Colonic mucosa (tissue), 4 donors: ENCODE results near the gene GFRA1. TPM values are rescaled to one million over a fixed set of nuclear protein-coding genes. Genes with fewer than 3 reads are reported as not detected.

Experiments used
- DNase-seq: peaks from one replicate; pipeline ENCODE4 v3.0.0-alpha.2; 2020
- H3K27ac ChIP-seq: fragments of 200-600 bp; one replicate; pipeline ENCODE4 v1.8.0; 2021
- H3K27me3 ChIP-seq: fragments of 200-600 bp; one replicate; pipeline ENCODE4 v1.8.0; 2021
- H3K36me3 ChIP-seq: fragments of 200-600 bp; one replicate; pipeline ENCODE4 v1.8.0; 2021
- H3K4me1 ChIP-seq: fragments of 200-600 bp; one replicate; pipeline ENCODE4 v1.8.0; 2021; ENCODE audit warnings: mild to moderate bottlenecking
- H3K4me3 ChIP-seq: fragments of 200-600 bp; one replicate; pipeline ENCODE4 v1.8.0; 2021
- H3K9ac ChIP-seq, 2 donors: one replicate each; pipeline ENCODE4 v1.7.0; 2013; ENCODE audit warnings: control low read depth in 2 of 2, low read depth in 2 of 2, low read length in 2 of 2
- H3K9me3 ChIP-seq: fragments of 200-600 bp; one replicate; pipeline ENCODE4 v1.8.0; 2021
- intact Hi-C: fragments of 100-400 bp; cut with DNase I; formaldehyde crosslinking; loops from one replicate; pipeline ENCODE4 v1.14.1; 2022
- total RNA-seq, 2 donors: library from RNA; stranded (reverse); fragmentation: NEBNext Ultra II Directional in 1 of 2; extraction: Animal tissue kit (Norgen Biotek cat#: 25700) in 1 of 2; gene quantifications; one replicate each; pipeline ENCODE4 v1.2.1, GENCODE V29; 2021
- TF ChIP-seq, protein P1 (sequence below): fragments of 200-600 bp; IDR thresholded peaks from one replicate; pipeline ENCODE4 v1.8.0; 2022; ENCODE audit warnings: antibody characterized with exemption, mild to moderate bottlenecking
- donor health status: healthy.
- donor health status: DM: no; HTN: no; CAD: no.
- donor health status: DM: no; HTN: no; CAD: no.

The GFRA1 gene
- total RNA-seq, 2 donors from 2014 or later, result 1.0 to 4.9 TPM

DNA sequence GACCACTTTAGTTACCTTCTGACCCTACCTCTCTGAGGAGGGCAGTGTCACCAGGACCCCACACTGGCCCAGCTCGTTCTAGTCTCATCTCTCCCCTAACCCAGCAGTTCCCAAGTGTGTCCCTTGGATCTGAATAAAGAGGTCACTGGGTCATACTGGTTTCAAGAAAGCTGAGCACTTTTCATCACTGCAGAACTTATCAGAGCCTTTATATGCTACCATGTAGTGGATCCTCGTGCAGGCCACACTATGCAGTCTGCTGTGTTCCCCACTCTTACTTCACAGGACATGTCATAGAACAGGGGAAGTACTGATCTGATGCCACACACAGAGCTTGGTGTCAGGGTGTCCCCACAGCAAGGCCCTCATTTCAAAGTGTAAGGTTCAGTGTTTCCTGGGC is 113.8 kb downstream of the GFRA1 start:
- no peaks in the 10 kb centered on the region for H3K36me3 ChIP-seq
- no peaks in the 10 kb centered on the region for H3K9me3 ChIP-seq
- no peak overlapping the region for H3K4me3 ChIP-seq
- intact Hi-C loops, result no loop called here
- TF ChIP-seq, protein P1, sequence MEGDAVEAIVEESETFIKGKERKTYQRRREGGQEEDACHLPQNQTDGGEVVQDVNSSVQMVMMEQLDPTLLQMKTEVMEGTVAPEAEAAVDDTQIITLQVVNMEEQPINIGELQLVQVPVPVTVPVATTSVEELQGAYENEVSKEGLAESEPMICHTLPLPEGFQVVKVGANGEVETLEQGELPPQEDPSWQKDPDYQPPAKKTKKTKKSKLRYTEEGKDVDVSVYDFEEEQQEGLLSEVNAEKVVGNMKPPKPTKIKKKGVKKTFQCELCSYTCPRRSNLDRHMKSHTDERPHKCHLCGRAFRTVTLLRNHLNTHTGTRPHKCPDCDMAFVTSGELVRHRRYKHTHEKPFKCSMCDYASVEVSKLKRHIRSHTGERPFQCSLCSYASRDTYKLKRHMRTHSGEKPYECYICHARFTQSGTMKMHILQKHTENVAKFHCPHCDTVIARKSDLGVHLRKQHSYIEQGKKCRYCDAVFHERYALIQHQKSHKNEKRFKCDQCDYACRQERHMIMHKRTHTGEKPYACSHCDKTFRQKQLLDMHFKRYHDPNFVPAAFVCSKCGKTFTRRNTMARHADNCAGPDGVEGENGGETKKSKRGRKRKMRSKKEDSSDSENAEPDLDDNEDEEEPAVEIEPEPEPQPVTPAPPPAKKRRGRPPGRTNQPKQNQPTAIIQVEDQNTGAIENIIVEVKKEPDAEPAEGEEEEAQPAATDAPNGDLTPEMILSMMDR, result no peak
- H3K27me3 ChIP-seq, result no peaks in the 10 kb centered on the region
- H3K9ac ChIP-seq, result no peak overlapping the region
- no peaks in the 10 kb centered on the region for H3K4me1 ChIP-seq
- no peak overlapping the region for H3K27ac ChIP-seq
- DNase-seq, result no peak

GRCh38 chr10:116158036-116158435 is 115.0 kb downstream of the GFRA1 start:
- no peak overlapping the region for H3K4me3 ChIP-seq
- no peak for DNase-seq
- TF ChIP-seq, protein P1, result no peak
- H3K9ac ChIP-seq, result no peak overlapping the region
- no peak overlapping the region for H3K27ac ChIP-seq
- no peaks in the 10 kb centered on the region for H3K27me3 ChIP-seq
- H3K4me1 ChIP-seq, result no peaks in the 10 kb centered on the region
- intact Hi-C loops, result no loop called here
- no peaks in the 10 kb centered on the region for H3K9me3 ChIP-seq
- H3K36me3 ChIP-seq, result no peaks in the 10 kb centered on the region

DNA sequence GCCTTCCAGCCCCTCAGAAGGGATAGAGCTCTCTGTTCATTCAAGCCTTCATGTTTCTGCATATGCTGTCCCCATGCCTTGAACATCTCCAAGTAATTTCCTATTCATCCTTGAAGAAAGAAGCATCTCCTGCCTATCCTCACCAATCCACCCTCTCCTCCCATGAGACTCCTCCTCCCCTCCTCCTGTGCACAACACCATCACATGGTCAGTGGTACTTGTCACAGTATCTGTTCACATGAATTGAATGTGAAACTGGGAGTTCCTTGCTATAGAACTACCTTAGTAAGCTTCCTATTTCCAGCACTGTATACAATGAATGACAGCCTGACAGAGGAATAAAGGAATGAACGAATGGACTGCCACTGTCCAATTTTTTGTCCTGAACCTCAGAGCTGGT is 115.5 kb downstream of the GFRA1 start:
- no peak for DNase-seq
- Histone ChIP-seq H3K9ac (no peak overlapping the region), H3K27ac (no peak overlapping the region), H3K27me3 (no peaks in the 10 kb centered on the region), H3K36me3 (no peaks in the 10 kb centered on the region), H3K9me3 (no peaks in the 10 kb centered on the region), H3K4me3 (no peak overlapping the region), H3K4me1 (no peaks in the 10 kb centered on the region)
- TF ChIP-seq, protein P1, result no peak
- intact Hi-C loops, result no loop called here

DNA sequence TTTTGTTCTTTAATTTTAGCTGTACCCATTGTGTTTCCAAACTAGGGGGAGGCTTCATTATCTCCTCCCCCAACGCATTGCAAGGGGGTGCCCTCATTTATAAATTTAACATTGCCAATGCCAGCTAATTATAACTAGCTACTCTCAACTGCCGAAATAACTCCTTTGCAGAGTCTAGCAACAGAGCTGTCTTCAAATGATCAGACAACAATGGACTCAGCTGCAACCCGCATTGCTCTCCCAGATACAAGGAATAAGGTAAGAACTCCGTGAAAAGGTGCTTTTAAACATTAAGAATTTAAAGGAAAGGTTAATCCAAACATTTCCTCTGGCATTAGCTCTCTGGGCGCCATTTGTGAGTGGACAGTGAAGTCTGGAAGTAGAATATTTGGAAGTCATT is 116.2 kb downstream of the GFRA1 start:
- no peak overlapping the region for H3K27ac ChIP-seq
- no peak overlapping the region for H3K9ac ChIP-seq
- no peaks in the 10 kb centered on the region for H3K9me3 ChIP-seq
- H3K4me3 ChIP-seq, result no peak overlapping the region
- H3K27me3 ChIP-seq, result no peaks in the 10 kb centered on the region
- TF ChIP-seq, protein P1, result no peak
- no peaks in the 10 kb centered on the region for H3K36me3 ChIP-seq
- H3K4me1 ChIP-seq, result no peaks in the 10 kb centered on the region
- intact Hi-C loops, result no loop called here
- no peak for DNase-seq

- TF ChIP-seq, protein P1, result no peak
- Histone ChIP-seq H3K9ac (no peak overlapping the region), H3K27me3 (no peaks in the 10 kb centered on the region), H3K36me3 (no peaks in the 10 kb centered on the region), H3K4me1 (no peaks in the 10 kb centered on the region), H3K9me3 (no peaks in the 10 kb centered on the region), H3K4me3 (no peak overlapping the region), H3K27ac (no peak overlapping the region)
- intact Hi-C loops, result no loop called here
- no peak for DNase-seq
Observed at GRCh38 chr10:116155191-116155590, 117.8 kb downstream of the GFRA1 start.

DNA sequence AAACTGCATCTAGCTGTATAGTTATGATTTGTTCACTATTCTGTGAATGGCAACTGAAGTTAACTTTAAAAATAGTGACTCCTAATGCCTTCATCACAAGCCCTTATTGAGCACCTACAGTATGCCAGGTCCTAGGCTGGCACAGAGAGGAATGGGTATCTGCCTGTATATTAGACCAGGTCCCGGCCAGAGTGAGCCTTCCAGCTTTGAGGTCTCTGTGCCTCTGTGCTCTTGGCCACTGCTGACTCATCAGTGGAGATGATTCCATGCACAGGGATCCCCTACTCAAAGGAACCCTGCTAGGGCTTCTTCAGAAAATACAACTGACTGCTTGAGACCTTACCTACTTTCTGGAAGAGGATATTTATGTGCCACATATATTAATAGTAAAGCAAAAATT is 118.4 kb downstream of the GFRA1 start:
- no peak overlapping the region for H3K9ac ChIP-seq
- DNase-seq, result no peak
- H3K4me1 ChIP-seq, result no peaks in the 10 kb centered on the region
- H3K4me3 ChIP-seq, result no peak overlapping the region
- H3K27ac ChIP-seq, result no peak overlapping the region
- TF ChIP-seq, protein P1, result no peak
- H3K36me3 ChIP-seq, result no peaks in the 10 kb centered on the region
- no peaks in the 10 kb centered on the region for H3K27me3 ChIP-seq
- H3K9me3 ChIP-seq, result no peaks in the 10 kb centered on the region
- intact Hi-C loops, result no loop called here
